Stimulated activated CD4-positive, alpha-beta T cell treated with anti-CD3 and anti-CD28 coated beads, Interleukin-15, amount 100 ng/mL, for 48 hours (primary cell): Measurements from ENCODE around the gene SCN1A.
"Not testable (repeated sequence)": the region's sequence is repeated elsewhere in the genome, so short reads cannot be mapped to it uniquely, and the experiment has no call there.

Source experiments
- DNase-seq, 2 donors: peaks; one replicate each; pipeline ENCODE4 v3.0.0-alpha.2; 2020; ENCODE audit warnings: low read depth in 2 of 2

The SCN1A gene

DNA sequence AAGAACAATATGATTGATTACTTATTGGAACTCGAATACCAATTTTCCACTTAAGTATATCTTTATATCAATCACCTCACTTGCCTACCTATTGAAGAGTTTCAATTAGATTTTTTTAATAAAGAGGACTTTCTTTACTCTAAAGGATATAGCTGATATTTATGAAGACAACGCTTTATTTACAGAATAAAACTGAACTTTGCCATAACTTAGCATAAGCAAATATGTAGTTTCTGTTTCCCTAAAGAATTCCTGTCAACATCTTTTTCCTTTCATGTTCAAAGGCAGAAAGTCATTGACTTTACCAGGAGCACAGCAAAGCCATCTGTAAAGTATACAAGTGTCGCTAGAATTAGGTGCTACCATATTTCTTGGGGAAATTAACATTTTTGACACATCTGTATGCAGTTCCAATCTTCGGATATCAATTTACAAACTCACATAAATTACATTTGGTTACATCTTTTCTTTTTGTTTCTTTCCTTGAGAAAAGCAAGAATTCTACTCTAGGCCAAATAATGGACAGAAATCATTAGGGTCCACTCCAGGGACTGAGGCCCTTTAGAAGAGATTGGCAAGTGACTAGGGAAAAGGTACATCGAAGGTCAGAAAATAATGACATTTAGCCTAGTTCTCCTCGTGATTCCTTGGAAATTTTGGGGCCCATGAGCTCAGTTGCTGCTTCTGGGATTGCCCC, 7.5 kb upstream of the SCN1A start:
- DNase-seq: no peak

DNA sequence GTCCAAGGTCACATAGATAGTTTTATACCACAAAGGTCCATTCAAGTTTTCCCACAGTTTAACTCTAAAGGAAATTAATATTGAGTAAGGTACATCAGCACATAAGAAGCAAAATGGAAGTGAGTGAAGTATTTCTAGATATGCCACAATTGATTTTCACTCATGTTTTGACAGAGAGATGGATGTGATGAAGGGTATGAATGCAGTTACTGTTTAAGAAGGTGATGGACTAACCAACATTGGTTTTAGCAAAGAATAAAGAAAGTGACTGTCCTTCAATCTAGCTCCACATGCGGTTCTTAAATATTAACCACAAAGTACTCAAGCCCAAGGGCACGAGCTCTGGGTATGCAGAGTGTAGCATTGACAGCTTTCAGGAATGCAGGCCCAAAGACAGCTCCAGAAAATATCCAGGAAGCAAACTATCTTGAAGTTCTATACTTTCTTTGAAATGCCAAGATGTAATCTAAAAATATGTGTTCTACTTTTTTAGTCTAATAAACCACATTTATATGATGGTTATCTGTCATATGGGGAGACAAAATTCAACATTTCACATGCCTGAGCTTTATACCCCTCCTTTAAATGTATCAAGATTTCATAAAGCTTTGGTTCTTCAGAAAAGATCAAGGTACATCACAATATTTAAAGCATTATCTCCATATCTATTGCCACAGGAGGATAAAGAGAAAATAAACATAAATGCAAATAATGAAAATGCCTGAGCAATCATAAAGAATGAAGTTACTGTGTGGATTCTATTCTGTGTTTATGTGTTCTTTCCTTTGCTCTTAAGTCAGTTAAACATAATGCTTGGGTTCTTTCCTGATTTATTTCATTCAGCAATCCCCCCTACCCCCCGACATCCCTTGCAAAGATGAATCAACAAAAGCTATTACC, 6.7 kb upstream of the SCN1A start:
- no peak for DNase-seq

DNA sequence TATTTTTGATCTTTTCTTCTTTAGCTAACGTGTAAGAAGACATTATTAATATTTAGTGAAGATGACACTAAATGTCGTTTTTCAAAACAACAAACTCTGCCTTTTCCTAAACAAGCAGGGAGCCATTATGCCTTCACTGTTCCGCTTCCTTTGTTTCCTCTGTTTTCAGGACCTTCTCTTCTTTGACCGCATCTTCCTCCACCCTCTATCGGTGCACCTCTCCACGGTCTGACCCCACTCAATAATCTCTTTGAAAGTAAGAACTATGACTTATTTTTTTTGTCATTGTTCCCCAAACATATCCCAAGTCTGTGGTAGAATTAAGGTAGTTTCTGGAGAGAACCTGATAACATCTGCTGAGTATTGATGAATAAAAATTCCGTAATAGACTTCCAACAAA, 5.8 kb upstream of the SCN1A start:
- no peak for DNase-seq

DNA sequence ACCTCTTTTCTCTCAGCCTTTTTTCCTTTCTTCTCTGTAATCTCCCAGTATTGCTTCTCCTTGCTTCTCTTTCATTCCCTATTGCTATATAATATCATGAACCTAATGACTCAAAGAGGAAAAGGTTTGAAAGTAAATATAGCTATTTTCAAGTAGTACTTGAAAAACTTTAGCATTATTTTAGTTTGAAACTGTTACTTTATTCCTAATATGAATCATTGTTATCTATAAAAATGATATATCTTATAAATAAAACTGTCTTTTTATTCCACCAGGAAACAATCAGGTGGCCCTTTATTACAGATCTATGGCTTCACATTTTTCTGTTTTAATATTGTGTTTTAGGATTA, 311 bp upstream of the SCN1A start:
- DNase-seq: no peak

DNA sequence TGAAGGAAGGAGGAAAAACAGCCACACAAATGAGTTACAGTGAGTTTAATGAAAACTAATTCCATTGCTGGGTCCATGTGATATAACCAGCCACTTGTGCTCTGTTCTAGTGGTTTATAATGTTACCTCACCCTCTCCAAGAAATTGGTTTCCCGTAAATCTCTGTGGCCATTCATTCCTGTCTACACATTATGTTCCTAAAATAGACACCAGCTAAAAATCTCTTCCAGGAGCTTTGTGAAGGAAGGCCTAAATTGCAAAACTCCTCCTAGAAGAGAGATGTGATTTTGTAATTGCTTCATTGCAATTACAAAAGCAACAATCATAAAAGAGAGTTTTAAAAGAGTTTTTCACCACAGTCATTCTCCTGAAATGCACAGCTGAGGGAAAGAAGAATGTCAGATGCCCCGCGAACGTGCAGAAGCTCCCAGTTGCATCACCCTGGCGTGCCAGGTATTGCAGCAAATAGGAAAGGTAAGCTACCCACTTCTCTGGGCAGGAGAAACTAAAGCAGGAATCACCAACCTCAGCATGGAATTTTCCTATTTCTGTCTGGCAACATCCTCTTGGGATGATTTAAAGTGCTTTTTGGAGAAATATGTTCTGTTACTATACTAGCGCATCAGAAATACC, 1.7 kb downstream of the SCN1A start:
- no peak for DNase-seq

DNA sequence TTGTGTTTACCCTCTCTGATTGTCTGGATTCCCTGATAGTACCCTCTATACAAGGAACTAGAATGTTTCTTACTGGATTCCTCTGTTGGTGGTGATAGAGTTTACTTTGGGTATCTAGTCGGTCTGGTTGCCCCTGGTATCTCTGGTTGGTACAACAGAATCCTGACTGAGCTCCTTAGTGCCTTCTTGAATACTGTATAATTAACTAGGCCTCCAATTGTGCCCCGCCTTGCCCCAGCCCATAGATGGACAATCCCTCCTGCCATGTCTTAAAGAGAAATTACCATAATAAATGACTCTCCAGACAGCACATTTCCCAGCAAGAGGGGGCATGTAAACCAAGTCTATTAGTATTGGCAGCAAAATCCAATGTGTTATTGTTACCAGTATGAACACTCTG, 2.3 kb downstream of the SCN1A start:
- DNase-seq: no peak

DNA sequence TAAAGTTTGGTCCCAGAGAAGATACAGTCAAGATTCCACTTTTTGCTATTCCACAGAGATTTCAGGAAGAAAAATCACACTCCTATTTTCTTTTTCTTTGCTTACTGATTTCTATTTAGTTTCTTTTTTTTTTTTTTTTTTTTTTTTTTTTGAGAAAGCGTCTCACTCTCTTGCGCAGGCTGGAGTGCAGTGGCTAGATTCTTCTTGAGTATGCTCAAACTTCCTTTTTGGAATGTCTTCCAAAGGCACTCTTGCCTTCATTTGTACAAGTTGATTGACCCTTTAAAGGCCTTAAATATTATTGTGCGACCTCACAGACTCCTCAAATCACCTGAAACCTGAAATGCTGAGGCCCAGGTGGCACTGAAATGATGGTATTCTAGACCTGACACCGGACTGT, 9.6 kb downstream of the SCN1A start:
- DNase-seq: no peak

DNA sequence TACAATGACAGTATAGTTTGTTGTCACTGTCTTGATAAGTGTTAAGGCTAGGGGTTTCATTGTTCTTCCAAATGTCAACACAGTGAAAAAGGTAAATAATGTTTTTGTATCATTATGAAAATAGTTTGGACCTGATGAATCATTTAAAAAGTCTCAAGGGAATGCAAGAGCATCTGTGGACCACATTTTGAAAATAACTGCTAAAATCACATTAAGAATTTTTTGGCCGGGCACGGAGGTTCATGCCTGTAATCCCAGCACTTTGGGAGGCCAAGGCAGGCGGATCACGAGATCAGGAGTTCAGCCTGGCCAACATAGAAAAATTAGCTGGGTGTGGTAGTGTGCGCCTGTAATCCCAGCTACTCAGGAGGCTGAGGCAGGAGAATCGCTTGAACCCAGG, 10.3 kb downstream of the SCN1A start:
- no peak for DNase-seq

DNA sequence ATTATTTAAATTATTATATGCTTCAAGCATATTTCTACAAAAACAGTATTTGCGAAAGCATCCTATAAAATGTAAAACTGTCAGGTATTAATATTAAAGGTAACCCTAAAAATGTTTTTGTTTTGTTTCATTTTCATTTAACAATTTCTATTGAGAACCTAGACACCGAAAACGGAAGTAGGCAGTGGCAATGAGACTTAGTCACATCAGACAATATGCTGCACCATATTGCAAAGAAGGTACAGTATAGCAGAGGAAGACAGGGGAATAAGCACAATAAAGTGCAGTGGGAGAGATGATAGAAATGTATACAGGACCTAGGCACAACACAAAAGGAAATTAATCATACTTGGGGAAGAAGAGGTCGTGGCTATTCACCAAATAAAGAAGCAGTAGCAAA, 12.2 kb downstream of the SCN1A start:
- DNase-seq: no peak

DNA sequence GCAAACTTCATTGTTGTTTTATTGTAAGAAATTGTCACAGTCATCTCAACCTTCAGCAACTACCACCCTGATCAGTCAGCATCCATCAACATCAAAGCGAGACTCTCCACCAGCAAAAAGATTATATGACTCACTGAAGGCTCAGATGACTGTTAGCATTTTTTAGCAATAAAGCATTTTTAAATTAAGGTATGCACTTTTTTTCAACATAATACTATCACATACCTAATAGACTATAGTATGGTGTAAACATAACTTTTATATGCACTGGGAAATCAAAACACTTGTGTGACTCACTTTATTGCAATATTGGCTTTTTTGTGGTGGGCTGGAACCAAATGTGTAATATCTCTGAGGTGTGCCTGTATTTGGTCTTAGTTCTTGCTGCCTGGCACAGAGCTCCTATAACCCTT, 15.6 kb downstream of the SCN1A start:
- no peak for DNase-seq

DNA sequence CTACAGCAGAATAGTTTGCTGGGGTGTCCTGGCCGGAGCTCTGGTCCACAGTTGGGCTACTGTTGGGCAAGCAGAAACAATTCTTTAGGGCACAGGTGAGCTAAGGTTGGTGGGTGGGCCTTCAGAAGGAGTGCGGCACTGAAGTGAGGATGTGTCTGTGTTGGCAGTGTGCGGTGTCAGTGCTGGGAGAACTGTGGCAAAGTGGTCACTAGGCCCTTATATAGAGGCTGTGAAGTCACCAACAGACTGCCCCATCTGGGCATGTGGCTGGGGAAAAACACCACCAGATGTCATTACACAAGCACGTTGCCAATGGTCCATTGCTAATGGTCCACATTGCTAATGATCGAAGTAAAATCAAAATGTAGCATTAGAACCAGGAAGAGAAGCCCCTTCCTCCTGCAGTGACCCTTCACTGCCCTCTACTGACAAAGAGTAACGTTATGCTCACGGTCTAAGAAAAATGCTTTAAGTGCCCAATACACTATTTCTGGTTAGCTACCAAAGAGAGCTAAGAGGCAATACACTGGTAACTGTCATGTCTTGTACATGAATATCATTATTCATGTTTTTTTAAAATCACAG, 21.3 kb downstream of the SCN1A start:
- DNase-seq: no peak

DNA sequence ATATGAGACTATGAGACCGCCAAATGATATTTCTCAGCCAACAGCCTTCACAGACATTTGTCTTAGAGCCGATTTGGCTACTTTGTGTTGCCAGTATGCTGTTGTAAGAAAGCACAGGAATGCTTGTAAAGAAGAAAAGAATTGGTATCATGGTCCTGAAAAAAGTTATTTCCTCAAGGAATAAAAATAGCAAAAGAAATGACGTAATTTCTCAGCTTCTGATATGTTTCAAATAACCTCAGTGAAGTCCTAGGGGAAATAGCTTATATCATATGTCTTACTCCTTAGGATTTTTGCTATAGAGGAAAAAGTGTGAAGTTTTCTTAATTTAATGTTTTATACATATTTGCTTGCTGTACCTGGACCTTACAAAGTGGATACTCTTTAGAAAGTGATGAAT, 23.0 kb downstream of the SCN1A start:
- no peak for DNase-seq

DNA sequence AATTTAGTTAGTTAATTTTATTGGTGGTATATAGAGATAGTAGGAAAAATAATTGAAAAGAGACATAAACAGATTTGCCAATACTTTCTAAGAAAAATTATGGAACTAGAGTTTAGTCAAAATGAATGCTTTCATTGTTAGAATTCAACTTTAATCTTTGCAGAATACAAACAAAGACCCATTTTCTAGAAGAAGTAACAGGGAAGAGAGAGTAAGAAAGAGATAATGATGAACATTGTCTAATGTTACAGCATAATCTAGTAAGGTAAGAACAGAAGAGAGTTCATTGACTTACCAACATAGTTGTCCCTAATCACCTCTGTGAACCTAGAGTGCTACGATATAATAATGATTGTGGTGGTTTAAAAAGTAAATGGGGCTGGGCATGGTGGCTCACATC, 23.7 kb downstream of the SCN1A start:
- DNase-seq: no peak

DNA sequence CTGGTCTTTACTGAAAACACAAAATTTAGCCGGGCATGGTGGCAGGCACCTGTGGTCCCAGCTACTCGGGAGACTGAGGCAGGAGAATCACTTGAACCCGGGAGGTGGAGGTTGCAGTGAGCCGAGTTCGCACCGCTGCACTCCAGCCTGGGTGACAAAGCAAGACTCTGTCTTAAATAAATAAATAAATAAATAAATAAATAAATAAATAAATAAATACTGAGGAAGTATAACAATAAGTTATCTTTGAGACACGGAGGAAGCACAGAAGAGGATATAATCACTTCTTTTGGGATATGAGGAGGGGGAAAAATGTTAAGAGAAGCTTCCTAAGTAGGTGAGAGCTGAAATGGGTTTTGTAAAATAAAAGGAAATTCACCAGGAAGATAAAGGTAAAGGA, 24.5 kb downstream of the SCN1A start:
- DNase-seq: not testable (repeated sequence)

DNA sequence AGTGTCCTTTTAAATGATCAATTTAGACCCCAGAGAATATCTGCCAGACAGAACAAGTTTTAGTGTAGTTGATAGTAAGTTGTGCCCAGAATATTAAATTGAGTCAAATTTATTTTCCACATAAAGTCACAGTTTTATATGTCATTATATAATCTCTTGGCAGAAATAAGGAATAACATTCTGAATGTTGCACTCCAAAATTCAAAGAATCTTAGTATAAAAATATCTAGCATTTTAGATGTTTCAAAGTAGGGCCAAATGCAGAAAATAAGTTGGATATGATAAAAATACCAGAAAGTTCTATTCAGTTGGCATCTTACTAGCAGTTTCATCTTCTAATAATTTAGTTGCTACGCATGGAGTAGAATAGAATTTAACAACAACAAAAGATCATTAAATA, 33.5 kb downstream of the SCN1A start:
- DNase-seq: no peak

DNA sequence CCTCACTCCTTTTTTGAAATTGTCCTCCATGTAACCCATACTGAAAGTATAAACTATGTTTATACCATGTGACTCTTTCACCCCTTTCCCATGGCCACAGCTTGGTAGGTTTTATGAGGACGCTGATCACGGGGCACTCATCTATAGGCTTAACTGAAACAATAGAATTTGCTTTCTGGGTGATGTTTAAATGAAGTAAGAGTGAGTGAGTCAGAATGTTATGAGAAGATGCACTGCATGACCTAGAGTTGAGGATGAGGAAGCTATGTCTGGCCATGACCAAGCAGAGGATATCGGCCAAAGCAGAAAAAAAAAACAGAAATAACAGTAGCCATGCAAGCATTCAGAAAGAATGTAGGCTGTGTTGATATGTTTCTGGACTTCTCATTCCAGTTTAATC, 34.9 kb downstream of the SCN1A start:
- DNase-seq: no peak

DNA sequence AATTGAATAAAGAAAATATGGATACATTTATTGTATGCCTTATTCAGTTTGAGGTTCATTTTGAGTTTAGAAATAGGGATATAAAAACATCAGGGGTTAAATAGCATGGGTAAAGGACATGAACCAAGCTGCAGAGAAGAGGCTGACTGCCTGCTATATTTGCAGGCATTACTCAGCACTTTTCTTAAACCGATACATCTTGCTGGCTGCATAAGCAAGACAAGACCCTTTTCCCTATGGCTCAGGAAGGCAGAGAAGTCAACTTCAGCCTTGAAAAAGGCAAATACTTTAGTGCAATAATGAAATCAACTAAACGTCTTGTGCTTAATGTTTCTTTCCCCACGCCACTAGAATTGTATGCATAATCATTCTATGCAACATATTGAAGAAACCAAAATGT, 36.4 kb downstream of the SCN1A start:
- DNase-seq: no peak

DNA sequence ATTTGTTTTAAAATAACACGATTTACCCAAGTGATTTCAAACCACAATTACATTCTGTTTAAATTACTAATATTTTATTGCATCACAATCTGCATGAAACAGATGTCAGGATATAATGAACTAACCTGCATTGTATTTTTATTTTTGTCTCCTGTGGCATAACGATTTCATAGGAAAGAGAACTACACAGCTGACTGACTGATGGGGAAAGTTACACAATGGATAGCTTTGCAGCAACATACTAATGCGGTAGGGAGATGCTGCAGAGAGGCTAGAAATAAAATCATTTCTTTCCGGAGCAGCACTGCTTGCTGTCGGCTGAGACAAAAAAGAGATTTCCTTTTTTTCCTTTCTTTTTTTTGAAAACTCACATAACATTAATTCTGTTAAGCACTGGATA, 36.9 kb downstream of the SCN1A start:
- no peak for DNase-seq

DNA sequence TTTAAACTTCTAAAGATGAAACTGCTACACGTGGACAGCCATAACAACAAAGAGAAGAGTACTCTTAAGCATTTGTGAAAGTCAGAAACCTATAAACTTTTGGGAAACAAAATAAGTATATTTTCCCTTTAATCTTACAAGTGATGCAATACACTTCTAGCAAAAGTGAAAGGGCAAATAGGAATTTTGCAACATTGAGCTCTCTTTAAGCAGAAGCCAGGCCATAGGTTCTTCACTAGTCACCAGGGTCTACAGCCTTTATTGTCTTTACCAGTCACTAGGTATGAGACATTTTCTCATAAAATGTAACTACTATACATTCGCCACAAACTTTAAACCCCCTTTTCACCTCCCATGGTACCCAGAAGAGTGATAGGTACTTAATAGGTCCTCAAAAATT, 37.5 kb downstream of the SCN1A start:
- DNase-seq: no peak

DNA sequence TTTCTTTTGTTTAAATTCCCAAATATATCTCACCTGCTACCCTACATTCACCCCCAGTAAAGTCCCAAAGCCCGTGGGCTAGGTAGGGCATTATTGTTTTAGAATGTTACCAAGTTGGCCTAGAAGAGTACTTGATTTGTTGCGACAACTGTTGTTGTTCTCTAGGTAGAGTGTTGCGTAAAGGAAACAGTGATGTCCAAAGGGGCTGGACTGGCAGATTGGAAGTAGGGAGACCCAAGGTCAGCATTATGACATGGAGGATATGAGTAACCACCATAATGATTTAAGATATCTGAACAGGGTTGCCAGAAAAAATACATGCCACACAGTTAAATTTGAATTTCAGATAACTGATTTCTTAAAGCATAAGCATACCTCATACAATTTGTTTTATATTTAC, 39.2 kb downstream of the SCN1A start:
- DNase-seq: no peak

DNA sequence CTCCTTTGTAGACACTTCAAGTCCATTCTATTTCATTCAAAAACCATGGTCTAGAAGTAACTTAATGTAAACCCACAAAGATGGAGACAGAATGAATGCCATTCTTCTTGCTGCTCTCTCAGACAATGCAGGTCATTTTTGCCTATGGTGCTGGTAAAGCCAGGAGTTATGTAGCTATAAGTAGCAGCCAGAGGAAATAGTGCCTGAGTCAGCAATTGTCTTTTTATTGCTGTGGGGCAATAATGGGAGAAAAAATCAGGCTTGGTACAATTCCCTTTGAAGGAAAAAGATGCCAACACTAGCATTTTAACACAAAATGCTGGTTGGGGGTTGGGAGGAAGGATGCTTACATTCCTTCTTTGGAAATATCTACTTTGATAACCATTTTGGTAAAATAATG, 43.5 kb downstream of the SCN1A start:
- DNase-seq: no peak

DNA sequence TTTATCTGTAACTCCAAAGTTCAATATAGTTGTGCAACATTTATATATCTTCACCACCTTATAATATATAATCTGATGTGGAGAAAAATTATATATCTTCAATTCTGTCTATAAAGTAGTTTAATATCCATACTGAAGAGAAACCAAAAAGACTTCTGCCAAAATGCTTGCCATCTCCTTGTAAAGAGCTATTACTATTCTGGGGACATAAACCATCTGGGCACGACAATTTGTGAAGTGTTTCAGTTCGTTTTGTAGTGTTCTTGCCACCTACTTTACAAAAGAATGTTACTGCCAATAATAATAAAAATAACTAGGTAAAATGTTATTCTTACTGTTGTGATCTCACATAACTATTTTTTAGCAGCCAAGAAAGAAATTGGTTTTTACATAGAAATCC, 45.1 kb downstream of the SCN1A start:
- no peak for DNase-seq

DNA sequence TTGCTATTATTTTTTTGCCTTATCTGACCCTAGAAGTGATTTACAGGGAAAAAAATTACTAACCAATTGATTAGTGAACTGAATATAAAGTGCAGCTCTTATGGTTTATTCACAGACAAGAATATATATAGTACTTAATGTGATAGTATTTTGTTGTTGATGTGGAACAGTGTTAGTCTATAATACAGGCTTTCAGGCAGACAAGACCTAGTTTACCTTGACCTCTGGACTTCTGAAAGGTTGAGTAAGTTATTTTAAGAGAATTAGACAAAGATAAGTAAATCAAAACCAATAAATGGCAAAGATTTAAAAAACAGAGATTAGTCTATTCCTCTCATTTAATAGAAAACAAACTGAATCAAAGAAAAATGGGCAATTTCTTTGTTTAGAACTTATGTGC, 46.0 kb downstream of the SCN1A start:
- no peak for DNase-seq
